ENCODE results near the gene SMARCC1.

GRCh38 chr3:47783673-47784072, 2.0 kb upstream of the SMARCC1 start:
- TF ChIP-seq CTCF (conservative IDR thresholded peaks at IDR 0.05; ENCODE audit: low read length) (no peak), EZH2phosphoT487 (IDR thresholded peaks at IDR 0.05; ENCODE audit: borderline replicate concordance) (no peak)

Data from Loucy (cell line).